SIG-M5 (cell line): ENCODE results near the gene CLIC1.

Experiments
- DNase-seq: peaks from one replicate; lab custom pipeline; 2025; lab: John Stamatoyannopoulos, UW

CLIC1 gene

DNA sequence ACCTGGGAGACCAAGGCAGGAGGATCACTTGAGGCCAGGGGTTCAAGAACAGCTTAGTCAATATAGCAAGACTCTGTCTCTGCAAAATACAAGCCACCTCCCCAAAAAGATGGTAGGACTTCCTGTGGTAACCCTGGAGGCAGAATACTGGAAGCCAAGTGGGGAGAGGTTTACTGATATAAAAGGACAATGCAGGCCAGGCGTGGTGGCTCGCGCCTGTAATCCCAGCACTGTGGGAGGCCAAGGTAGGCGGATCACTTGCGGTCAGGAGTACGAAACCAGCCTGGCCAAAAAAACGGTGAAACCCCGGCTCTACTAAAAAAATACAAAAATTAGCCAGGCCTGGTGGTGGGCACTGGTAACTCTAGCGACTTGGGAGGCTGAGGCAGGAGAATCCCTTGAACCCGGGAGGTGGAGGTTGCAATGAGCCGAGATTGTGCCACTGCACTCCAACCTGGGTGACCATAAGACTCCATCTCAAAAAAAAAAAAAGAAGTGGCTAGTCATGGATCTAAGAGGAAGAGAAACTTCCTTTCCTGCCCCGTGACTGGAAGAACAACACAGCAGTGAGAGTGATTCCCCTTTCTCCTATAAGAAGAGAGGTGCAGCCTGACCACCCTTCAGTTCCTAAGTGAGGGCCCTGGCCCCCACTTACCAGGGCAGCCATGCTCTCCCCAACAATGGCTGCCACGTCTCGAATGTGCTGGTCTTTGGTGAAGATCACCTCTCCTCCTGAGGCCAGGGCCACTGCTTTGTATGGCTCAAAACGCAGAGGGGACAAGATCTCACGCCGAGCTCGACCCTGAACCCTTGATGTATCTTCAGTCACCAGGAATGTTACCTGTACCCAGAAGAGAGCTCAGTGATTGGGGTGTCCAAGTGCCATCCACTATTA is 32.3 kb upstream of the CLIC1 start:
- DNase-seq: no peak

DNA sequence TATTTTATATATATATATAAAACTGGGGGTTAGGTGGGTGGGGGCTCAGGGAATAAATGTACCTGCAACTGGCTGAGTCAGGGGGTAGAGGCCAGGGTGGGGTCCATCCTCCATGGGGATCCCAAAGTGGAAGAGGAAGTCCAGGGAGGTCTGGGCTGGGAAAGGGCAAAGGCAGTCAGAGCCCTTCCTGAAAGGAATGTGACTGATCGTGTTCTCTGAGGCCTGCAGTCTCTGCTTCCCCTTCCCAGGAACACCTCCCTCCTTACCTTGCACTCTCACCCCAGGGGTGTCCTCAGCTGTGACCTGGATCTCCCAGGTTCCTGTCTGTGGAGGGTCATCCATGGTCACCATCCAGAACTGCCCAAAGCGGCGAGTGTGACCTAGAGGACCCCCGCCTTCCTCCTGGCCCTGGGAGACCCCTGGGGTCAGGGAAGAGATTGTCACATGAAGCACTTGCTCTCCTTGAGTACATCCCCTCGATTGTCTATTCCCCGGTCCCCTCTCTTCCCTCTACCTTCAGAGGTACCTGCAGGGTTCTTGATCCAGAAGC is 30.8 kb upstream of the CLIC1 start:
- no peak for DNase-seq

DNA sequence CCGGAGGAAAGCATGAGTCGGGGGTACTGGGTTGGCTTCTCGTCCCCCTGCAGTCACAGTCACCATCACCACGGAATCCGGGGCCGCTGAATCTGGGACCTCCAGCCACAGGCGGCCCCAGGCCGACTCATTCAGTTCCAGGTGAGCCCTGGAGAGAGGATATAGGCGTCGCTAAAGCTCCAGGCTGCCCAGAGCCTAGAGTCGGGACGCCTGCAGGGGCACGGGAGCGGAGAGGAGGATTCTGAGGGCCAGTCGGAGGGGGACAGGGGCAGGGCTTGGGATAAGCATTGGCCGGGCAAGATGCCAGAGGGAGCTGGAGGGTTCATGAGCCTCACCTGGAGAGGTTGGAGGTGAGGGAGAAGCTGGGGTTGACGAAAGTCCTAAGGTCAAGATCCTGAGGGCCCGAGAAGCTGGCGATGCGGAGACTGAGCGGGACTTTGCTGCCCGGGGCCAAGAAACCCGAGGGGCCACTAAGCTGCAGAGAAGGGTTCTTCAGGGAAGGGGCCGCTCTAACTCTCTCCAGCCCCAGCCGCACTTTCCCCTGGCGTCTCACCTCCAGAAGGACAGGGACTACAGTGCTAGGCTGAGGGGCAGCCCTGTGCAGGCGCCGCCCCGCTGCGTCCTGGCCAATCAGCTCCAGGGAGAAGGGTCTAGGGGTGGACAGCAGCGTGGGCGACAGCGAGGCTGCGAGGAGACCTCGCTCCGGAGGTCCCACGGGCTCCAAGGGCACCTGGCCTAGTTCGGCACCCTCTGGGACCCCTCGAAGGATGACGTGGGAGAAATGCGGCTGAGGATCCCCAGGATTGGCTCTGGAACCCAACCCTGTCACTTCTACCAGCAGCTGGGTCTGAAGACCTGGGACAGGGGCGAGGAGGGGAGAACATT is 29.8 kb upstream of the CLIC1 start:
- no peak for DNase-seq

DNA sequence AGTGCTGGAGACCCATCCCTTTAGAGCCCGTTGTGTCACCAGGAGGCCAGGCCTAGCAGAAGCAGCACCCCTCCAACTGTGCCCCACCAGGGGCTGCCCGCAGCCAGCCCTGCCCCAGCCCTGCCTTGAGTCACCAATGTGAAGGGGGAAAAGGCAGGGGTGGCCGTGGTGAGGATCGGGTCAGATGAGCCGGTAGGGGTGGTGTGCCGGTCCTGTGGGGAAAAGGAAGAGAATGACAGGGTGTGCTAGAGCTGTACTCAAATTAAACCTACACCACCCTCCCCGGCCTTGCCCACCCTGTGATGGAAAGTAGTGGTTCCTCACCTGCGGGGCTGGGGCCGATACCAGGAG is 29.2 kb upstream of the CLIC1 start:
- no peak for DNase-seq

DNA sequence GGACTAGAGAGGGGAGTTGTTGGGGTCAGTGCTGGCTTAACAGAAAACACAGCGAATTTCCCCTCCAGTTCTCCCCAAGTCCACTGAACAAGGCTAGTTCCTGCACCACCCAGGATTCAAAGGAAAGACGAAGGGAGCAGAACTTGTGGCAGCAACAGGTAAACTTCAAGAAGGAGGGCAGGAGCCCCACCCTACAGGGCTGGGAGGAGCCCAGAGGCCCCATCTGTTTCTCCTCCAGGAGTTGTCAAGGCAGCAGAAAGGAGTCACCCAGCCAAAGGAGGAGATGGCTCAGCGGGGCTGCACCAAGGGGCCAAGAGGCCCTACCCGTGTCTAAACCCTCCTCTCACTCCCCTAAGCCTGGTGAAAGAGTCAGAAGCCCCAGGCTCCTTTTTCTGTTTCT is 27.9 kb upstream of the CLIC1 start:
- DNase-seq: no peak

DNA sequence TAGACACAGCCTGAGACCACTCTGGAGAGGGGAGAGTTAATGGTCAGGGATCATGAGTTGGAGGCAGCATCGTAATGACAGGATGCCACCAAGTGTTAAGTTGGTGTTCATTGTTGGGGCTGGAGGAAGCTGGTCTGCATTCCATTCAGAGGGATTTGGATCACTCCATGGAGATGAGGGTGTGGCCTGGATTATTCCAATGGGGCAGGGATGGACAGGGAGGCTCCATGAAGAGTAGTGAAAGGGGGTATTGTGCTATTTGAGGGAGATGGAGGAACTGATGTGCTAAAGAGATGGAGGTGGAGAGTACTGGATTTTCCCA is 27.2 kb upstream of the CLIC1 start:
- no peak for DNase-seq

DNA sequence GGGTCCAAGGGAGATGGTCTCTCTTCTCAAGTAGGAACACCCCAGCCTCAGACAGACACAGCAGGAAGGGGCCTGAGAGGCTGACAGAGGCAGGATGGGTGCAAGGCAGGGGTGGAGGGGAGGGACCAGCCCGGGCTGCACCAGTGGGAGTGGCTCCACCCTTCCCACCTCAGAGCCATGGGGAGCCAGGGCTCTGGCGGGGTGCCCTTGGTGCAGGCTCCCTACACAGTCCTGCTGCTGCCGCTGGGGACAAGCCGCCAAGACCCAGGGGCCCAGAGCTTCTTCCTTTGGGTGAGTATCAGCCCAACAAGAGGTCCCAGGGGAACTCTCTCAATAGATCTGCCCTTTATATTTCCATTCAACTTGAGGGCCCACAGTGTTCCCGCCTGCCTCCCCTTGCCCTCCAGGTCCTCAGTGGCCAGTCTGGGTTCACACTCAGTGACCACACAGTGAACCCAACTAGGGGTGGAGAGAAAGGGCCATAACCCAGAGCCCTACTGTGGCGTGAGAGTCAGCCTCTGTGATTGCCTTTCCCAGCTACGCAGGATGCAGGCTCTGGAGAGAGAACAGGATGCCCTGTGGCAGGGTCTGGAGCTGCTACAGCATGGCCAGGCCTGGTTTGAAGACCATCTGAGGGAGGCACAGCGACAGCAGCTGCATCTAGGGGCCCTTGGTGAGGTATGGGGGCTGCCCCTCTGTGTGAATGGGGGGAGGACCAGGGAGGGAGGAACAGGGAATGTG is 26.7 kb upstream of the CLIC1 start:
- DNase-seq: no peak

DNA sequence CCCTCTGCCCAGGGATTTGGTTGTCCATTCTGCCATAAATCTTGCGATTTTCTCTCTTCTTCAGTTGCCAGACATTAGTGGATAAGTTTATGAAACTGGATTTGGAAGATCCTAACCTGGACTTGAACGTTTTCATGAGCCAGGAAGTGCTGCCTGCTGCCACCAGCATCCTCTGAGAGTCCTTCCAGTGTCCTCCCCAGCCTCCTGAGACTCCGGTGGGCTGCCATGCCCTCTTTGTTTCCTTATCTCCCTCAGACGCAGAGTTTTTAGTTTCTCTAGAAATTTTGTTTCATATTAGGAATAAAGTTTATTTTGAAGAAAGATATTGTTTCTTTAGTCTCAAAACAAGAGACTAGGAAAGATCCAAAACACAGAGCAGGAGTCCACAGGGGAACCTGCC is 26.0 kb upstream of the CLIC1 start, which contains the start of gene SAPCD1:
Gene SAPCD1, plus strand, starts transcription at position 301 of the 400 bp plus-strand sequence. CDS start 399 bp downstream, outside the sequence.
- DNase-seq: no peak

DNA sequence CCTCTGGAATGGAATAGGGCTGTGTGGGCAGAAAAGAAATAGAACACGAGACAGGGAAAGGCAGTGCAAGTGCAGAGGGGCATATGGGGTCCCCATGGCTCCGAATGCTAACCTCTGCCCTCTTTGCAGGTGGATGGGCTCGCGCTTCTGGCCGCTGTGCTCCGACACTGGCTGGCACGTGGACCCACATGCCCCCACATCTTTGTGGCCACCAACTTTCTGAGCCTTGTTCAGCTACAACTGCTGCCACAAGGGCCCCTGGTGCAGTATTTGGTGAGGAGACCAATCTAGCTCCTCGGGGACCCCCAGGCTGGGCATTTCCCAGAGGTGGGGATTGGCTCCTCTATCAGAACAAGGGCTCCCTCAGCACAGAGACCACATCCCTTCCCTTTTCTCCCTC is 25.0 kb upstream of the CLIC1 start:
- no peak for DNase-seq

DNA sequence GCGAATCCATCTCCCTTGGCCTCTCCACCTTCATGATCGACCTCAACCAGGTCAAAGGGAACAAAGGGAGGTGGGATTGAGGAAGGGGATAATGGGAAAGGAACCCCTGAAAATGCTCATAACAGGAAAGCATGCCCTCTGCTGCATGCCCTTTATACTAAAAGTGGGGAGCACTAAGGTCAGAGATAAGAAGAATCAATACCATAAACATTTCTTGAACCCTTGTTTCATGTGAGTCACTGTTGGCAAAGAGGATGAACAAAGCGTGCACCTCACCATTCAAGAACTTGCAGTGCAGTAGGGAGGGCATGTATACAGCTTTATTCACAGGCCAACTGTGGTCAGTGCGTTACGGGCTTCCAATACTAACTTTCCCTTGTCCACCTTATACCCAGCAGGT is 24.5 kb upstream of the CLIC1 start:
- no peak for DNase-seq

DNA sequence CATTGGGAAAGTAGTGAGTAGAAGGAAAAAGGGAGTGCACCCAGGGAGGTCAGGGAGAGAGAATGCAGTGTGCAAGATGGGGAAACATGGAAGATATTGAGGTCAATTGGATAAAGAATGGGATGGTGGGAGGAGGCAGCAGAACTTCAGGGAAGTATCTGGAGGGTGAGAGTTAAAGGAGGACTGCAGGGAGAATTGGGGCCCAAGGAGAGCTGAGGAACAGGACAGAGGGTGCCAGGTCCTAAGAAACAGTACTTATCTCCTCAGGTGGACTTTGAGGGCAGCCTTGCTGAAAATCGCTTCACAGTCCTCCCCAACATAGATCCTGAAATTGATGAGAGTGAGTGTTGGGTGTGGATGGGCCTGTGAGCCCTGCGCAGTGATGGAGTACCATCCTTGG is 22.0 kb upstream of the CLIC1 start:
- DNase-seq: no peak

DNA sequence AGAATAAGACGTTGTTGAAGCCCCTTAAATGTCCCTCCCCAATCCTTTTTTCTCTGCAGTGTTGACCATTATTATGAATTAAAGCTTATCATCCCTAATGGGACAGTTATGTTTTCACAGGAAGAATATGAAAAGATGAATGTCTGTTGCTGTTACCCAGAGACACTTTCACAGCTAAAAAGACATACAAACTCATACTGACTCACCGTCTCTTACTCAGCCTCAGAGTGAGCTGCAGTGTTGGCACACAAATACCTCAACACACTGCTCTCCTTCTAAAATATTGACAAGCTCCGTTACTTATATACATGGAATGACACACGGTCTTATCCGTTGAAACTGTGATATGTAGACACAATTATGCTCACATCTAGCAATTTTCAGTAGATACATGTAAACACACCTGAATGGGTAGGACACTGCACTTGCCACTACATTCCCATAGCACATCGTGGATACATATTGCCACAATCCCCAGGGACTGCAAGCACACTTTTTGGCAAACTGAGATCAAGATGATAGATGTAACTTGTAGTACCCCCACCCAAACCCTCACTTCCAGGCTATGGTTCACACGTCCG is 16.5 kb upstream of the CLIC1 start:
- DNase-seq: no peak

DNA sequence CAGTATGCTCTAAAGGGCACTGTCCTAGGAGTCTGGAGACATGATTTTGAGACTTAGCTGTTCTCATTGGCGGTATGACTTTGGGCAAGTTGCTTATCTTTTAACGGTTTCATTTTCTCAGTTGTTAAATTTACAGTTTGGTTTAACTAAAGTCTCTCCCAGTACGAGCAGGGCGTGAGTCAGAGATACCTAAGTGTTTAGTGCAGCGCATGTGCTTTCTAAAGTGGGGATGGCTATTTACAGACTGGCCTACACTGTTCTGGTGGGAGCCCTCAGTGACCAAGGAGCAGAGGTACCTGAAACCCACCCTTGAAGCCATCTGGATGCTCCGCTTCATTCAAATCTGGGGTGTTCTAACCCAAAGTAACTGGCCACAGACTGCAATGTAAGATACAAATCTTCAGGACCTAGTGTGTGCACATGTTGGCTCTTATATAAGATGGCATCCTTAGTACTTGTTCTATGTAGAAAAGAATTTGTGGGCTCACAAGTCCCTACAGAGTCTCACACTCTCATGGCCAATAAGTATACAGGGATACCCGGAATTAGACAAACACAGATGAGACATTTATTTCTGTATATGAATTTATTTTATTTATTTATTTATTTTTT is 14.2 kb upstream of the CLIC1 start:
- no peak for DNase-seq

DNA sequence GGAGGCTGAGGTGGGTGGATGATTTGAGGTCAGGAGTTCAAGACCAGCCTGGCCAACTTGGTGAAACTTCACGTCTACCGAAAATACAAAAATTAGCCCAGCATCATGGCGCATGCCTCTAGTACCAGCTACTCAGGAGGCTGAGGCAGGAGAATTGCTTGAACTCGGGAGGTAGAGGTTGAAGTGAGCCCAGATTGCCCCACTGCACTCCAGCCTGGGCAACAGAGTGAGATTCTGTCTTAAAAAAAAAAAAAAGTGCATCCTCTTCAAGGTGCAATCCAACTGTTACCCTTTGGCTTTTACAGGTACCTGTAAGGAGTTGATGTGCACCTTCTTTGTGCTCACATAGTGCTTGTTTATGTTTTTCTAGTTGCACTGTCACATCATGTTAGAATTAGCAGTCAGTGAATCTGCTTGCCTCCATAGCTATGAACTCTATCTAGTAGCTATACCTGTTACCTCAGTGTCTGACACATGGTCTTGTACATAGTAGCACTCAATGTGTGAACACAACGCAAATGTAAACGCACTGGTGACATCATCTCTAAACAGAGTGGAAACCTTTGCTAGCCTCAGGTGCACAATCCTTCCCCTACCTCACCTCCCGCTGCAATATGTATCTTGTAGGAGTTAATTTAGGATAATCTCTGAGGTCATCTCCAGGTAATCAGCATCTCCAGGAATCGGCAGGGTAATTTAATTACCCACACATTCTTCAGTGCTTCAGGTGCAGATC is 13.1 kb upstream of the CLIC1 start:
- DNase-seq: no peak

DNA sequence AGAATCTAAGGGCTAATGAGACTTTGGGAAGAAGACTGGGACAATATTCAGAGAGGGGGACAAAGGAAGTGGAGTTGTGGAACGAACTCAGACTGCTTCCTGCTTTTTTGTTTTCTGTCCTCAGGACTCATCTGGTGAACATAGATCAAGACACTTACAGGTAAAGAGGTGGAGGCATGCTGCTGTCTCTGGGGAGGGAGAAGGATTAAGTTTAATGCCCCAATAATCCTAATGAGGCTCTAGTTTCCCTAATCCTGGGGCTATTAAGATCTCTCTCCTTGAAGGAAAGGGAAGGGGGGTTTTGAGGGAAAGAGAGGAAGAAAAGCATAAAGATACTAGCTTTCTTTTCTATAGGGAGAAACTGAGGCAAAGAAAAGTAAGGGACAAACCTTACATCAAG is 8.1 kb upstream of the CLIC1 start:
- DNase-seq: no peak

DNA sequence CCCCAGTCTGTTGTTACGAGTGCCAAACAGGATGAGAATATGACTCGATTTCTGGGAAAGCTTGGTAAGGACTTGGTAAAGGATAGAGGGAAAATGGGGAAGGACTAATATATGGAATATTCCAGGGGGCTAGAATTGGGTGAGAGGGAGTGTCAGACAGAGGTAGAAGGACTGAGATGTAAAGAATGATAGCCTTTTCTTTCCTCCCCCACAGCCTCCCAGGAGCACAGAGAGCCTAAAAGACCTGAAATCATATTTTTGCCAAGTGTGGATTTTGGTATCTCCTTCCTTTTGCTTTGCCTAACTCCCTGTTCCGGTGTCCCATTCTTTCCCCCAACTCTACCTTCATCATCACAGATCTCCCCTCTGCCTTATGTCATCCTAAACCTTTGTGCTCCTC is 6.6 kb upstream of the CLIC1 start:
- DNase-seq: no peak

DNA sequence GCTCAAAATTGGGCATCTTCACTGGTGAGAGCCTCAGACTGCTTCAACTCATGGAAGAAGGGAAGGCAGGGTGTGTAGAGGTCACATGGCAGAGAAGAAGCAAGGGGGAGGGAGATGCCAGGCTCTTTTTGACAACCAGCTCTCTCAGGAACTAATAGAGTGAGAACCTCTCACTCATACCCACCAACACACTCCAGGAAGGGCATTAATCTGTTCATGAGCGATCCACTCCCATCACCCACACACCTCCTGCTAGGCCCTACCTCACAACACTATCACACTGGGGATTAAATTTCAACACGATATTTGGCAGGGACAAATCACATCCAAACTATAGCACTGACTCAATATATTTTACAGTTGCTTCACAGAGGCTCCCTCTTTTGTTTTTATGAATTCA is 5.5 kb upstream of the CLIC1 start:
- DNase-seq: no peak

DNA sequence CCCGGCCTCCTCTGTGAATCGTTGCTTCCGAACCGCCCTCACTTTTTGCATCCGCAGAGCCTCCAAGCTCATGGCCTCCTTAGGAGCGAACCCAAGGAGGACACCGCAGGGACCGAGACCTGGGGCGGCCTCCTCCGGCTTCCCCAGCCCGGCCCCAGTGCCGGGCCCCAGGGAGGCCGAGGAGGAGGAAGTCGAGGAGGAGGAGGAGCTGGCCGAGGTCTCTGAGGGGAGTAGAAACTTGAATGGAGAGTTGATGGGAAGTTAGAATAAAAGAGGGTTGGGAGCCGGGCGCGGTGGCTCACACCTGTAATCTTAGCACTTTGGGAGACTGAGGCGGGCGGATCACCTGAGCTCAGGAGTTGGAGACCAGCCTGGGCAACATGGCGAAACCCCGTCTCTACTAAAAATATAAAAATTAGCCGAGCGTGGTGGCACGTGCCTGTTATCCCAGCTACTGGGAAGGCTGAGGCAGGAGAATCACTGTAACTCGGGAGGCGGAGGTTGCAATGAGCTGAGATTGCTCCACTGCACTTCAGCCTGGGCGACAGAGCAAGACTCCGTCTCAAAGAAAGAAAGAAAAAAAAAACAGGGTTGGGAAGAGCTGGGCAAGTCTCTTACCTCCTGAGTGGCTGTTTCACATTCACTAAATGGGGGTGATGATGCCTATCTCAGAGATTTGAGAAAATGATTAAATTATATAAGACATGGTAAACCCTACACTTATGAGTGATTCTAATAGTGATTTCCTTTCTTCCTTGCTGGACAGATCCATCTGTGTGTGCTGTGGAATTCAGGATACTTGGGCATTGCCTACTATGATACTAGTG is 4.3 kb upstream of the CLIC1 start:
- no peak for DNase-seq

DNA sequence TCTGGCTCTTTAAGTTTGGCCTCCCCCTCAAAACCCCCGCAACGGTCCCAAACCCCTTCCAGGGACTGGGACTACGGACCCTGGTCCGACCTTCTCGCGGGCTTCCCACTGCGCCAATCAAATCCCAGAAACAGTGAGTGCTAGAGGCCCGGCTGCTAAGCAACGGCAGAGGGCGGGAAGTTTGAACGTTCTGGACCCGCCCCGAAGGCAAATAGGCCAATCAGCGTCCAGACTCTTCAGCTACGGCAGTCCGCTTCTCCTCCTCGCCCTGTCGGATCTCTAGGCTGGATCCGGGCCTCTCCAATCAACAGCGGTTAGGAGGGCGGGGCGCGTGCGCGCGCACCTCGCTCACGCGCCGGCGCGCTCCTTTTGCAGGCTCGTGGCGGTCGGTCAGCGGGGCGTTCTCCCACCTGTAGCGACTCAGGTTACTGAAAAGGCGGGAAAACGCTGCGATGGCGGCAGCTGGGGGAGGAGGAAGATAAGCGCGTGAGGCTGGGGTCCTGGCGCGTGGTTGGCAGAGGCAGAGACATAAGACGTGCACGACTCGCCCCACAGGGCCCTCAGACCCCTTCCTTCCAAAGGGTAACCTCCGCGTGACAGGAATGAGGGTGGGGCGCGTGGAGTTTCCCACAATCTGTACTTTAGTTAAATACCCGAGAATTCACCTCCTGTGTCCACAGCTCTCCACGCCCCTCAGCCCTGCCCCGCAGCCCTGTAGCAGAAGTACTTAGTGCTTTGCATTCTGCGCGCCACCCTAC is 3.5 kb upstream of the CLIC1 start, which contains the start of gene MSH5:
Gene MSH5, plus strand, starts transcription at position 367 of the 758 bp plus-strand sequence. CDS start 462 bp downstream, outside the sequence.
- peak; percentile 97 for DNase-seq
